Measurements from ENCODE around the gene FNDC3B.

FNDC3B gene

DNA sequence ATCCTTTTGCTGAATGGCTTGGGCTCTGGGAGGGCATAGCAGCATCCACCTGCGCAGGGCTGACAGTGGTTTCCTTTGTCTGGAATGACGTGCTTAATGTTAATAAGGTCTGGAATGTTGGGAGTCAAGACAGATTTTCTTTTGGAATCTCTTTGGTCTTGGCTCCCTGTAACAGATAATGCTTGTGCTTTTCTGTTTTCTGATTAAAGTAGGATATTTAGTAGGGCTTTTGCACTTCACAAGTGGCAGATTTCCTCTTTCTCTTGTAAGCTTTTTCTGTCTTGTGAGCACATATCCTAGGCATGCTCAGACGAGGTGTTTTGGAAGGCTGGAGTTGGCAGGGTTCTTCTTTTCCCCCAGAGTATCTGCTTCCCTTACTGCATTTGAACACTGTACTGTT lies 219.2 kb downstream of the FNDC3B start:
- Histone ChIP-seq H3K36me3 (ENCODE audit: control insufficient read depth in 2 of 2, insufficient read depth in 1 of 2, low read length in 2 of 2) (peaks cover 0 to 23% of the 10 kb centered on the region in 2 experiments; a peak in 1 of 3 replicates), H3K4me1 (ENCODE audit: control insufficient read depth, insufficient read depth, low read length) (no peaks in the 10 kb centered on the region), H3K27ac (ENCODE audit: extremely low read depth, low read depth, low read length) (no peak overlapping the region), H3K9me3 (ENCODE audit: control insufficient read depth, insufficient read depth, low read depth, low read length) (no peaks in the 10 kb centered on the region), H3K4me3 (ENCODE audit: low read depth, low read length) (no peak overlapping the region)
- ChIA-PET CTCF (no interaction called here), POLR2A (interaction anchor here (0.7 kb wide), 1 partner anchor 102 kb away, joined by 3 read pairs; no protein-coding TSS in a partner anchor)
- no peak for TF ChIP-seq YY1 (tag by site-specific recombination; IDR thresholded peaks at IDR 0.05)
- TF ChIP-seq WT1 (tag by site-specific recombination; IDR thresholded peaks at IDR 0.05) = no peak
- TF ChIP-seq KLF7 (tag by site-specific recombination; IDR thresholded peaks at IDR 0.05; ENCODE audit: borderline replicate concordance) = no peak
- TF ChIP-seq PRDM4 (tag by site-specific recombination; IDR thresholded peaks at IDR 0.05) = no peak
- no peak for TF ChIP-seq ZNF521 (tag by site-specific recombination; IDR thresholded peaks at IDR 0.05)
- no peak for TF ChIP-seq BCL11B (tag by site-specific recombination; IDR thresholded peaks at IDR 0.05; ENCODE audit: low read depth)
- TF ChIP-seq ZBTB48 (tag by site-specific recombination; IDR thresholded peaks at IDR 0.05) = no peak
- no peak for TF ChIP-seq EGR2 (tag by site-specific recombination; IDR thresholded peaks at IDR 0.05; ENCODE audit: low read depth)
- TF ChIP-seq ZNF169 (tag by site-specific recombination; IDR thresholded peaks at IDR 0.05) = no peak
- no peak for TF ChIP-seq ZNF416 (tag by site-specific recombination; IDR thresholded peaks at IDR 0.05)
- no peak for TF ChIP-seq GLI4 (tag by site-specific recombination; IDR thresholded peaks at IDR 0.05)
- no peak for TF ChIP-seq ZNF610 (tag by site-specific recombination; IDR thresholded peaks at IDR 0.05; ENCODE audit: borderline replicate concordance)

DNA sequence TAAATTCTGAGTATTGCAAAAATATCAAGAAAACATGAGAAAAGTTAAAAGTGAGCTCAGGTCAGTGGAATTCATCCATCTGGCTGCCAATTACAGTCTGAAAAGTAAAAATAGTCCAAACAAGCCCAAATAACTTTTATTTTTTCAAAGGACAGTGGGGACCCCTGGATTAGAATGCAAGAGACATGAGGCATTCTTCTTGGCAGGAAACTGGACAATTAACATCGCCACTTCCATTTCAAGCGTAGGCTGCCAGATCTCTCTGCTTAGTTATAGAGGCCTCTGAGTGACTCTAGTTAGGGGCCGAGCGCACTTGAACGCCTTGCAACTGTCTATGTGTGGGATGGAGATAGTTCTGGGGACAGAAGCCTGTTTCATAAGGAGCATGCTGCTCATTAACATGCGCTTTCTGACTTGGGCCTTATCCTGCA lies 219.7 kb downstream of the FNDC3B start:
- Histone ChIP-seq H3K4me1 (ENCODE audit: control insufficient read depth, insufficient read depth, low read length) (no peaks in the 10 kb centered on the region), H3K27ac (ENCODE audit: extremely low read depth, low read depth, low read length) (no peak overlapping the region), H3K4me3 (ENCODE audit: low read depth, low read length) (no peak overlapping the region), H3K36me3 (ENCODE audit: control insufficient read depth in 2 of 2, insufficient read depth in 1 of 2, low read length in 2 of 2) (peaks cover 0 to 23% of the 10 kb centered on the region in 2 experiments; a peak in 1 of 3 replicates), H3K9me3 (ENCODE audit: control insufficient read depth, insufficient read depth, low read depth, low read length) (no peaks in the 10 kb centered on the region)
- TF ChIP-seq SCRT2 (tag by site-specific recombination; IDR thresholded peaks at IDR 0.05) (no peak), ZSCAN16 (tag by site-specific recombination; IDR thresholded peaks at IDR 0.05) (no peak), ZNF768 (tag by site-specific recombination; IDR thresholded peaks at IDR 0.05) (no peak)
- CTCF ChIA-PET = no interaction called here
- POLR2A ChIA-PET = interaction anchor here (0.7 kb wide), 1 partner anchor 102 kb away, joined by 3 read pairs; no protein-coding TSS in a partner anchor

DNA sequence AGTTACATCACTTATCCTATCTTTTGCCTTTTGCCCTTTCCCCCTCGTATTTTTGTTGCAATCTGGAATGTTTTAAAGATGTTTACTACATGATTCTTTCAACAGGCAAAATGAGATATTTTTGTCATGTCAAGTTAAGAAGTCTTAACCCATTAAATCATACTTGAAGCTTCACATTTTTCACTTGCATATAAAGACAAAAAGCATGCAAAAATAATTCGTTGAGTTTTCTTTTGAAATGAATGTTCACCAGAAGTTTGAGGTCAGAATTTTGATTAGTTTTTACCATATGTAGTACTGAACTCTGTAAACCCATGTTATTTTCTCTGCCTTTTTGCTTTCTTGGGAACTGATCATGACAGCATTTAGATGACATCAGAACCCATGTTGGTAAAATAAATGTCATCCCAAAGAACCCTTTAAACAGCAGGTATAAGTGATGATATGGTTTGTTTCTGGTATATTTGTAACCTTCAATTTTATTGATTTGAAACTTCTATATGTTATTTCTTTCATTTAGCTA lies 220.4 kb downstream of the FNDC3B start:
- ChIA-PET CTCF (interaction anchor here (0.7 to 1.1 kb wide), 3 partner anchors 79 to 224 kb away, joined by 3 to 4 read pairs (median 3); no protein-coding TSS in a partner anchor), POLR2A (no interaction called here)
- no peak overlapping the region for H3K4me3 ChIP-seq (ENCODE audit: low read depth, low read length)
- H3K9me3 ChIP-seq (ENCODE audit: control insufficient read depth, insufficient read depth, low read depth, low read length) = no peaks in the 10 kb centered on the region
- no peak overlapping the region for H3K27ac ChIP-seq (ENCODE audit: extremely low read depth, low read depth, low read length)
- H3K4me1 ChIP-seq (ENCODE audit: control insufficient read depth, insufficient read depth, low read length) = no peaks in the 10 kb centered on the region
- H3K36me3 ChIP-seq (ENCODE audit: control insufficient read depth in 2 of 2, insufficient read depth in 1 of 2, low read length in 2 of 2) = peaks cover 0 to 23% of the 10 kb centered on the region in 2 experiments; a peak in 1 of 3 replicates
- TF ChIP-seq ZNF501 (tag by site-specific recombination; IDR thresholded peaks at IDR 0.05) = no peak
- TF ChIP-seq, protein P1, sequence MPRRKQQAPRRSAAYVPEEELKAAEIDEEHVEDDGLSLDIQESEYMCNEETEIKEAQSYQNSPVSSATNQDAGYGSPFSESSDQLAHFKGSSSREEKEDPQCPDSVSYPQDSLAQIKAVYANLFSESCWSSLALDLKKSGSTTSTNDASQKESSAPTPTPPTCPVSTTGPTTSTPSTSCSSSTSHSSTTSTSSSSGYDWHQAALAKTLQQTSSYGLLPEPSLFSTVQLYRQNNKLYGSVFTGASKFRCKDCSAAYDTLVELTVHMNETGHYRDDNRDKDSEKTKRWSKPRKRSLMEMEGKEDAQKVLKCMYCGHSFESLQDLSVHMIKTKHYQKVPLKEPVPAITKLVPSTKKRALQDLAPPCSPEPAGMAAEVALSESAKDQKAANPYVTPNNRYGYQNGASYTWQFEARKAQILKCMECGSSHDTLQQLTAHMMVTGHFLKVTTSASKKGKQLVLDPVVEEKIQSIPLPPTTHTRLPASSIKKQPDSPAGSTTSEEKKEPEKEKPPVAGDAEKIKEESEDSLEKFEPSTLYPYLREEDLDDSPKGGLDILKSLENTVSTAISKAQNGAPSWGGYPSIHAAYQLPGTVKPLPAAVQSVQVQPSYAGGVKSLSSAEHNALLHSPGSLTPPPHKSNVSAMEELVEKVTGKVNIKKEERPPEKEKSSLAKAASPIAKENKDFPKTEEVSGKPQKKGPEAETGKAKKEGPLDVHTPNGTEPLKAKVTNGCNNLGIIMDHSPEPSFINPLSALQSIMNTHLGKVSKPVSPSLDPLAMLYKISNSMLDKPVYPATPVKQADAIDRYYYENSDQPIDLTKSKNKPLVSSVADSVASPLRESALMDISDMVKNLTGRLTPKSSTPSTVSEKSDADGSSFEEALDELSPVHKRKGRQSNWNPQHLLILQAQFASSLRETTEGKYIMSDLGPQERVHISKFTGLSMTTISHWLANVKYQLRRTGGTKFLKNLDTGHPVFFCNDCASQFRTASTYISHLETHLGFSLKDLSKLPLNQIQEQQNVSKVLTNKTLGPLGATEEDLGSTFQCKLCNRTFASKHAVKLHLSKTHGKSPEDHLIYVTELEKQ (tag by site-specific recombination; IDR thresholded peaks at IDR 0.05; ENCODE audit: borderline replicate concordance) = no peak
- TF ChIP-seq ZNF473 (tag by site-specific recombination; IDR thresholded peaks at IDR 0.05) = no peak
- TF ChIP-seq, protein P2, sequence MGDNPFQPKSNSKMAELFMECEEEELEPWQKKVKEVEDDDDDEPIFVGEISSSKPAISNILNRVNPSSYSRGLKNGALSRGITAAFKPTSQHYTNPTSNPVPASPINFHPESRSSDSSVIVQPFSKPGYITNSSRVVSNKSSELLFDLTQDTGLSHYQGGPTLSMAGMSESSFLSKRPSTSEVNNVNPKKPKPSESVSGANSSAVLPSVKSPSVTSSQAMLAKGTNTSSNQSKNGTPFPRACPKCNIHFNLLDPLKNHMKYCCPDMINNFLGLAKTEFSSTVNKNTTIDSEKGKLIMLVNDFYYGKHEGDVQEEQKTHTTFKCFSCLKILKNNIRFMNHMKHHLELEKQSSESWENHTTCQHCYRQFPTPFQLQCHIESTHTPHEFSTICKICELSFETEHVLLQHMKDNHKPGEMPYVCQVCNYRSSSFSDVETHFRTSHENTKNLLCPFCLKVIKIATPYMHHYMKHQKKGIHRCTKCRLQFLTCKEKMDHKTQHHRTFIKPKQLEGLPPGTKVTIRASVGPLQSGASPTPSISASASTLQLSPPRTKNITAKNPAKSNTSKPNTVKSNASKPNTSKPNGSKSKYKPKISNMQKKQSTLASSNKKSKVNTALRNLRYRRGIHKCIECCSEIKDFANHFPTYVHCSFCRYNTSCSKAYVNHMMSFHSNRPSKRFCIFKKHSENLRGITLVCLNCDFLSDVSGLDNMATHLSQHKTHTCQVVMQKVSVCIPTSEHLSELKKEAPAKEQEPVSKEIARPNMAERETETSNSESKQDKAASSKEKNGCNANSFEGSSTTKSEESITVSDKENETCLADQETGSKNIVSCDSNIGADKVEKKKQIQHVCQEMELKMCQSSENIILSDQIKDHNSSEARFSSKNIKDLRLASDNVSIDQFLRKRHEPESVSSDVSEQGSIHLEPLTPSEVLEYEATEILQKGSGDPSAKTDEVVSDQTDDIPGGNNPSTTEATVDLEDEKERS (tag by site-specific recombination; IDR thresholded peaks at IDR 0.05) = no peak
- TF ChIP-seq ZNF18 (tag by site-specific recombination; IDR thresholded peaks at IDR 0.05) = no peak
- TF ChIP-seq ZNF776 (tag by site-specific recombination; IDR thresholded peaks at IDR 0.05; ENCODE audit: borderline replicate concordance) = no peak
- TF ChIP-seq ZNF629 (tag by site-specific recombination; IDR thresholded peaks at IDR 0.05) = no peak
